DOHH2 (cell line): Measurements from ENCODE around the gene HIVEP1.

ENCODE experiments used
- H3F3A ChIP-seq: fragments of 200-600 bp; sonication (generic), shearing (Covaris generic); 2 replicates; pipeline ENCODE4 v1.6.0; 2016; ENCODE audit warnings: antibody characterized with exemption, mild to moderate bottlenecking; ENCODE audit not compliant: control insufficient read depth, insufficient read depth
- H3K27ac ChIP-seq: fragments of 200-600 bp; sonication (generic); 2 replicates; pipeline ENCODE4 v1.5.1; 2014; ENCODE audit warnings: low read depth, mild to moderate bottlenecking, low read length, moderate library complexity
- H3K27me3 ChIP-seq: fragments of 200-600 bp; sonication (generic); 2 replicates; pipeline ENCODE4 v1.6.1; 2014; ENCODE audit warnings: mild to moderate bottlenecking, low read length, mixed read lengths; ENCODE audit not compliant: control insufficient read depth
- H3K36me3 ChIP-seq: fragments of 200-600 bp; sonication (generic); 2 replicates; pipeline ENCODE4 v1.6.1; 2014; ENCODE audit warnings: mild to moderate bottlenecking, low read length, moderate library complexity, mixed read lengths; ENCODE audit not compliant: control insufficient read depth
- H3K4me1 ChIP-seq: fragments of 200-600 bp; sonication (generic); 2 replicates; pipeline ENCODE4 v1.6.1; 2014; ENCODE audit warnings: mild to moderate bottlenecking, low read length, mixed read lengths; ENCODE audit not compliant: control insufficient read depth
- H3K4me2 ChIP-seq: fragments of 200-600 bp; sonication (generic); 2 replicates; pipeline ENCODE4 v1.6.0; 2014; ENCODE audit warnings: mild to moderate bottlenecking, low read length, moderate library complexity
- H3K4me3 ChIP-seq: fragments of 200-600 bp; sonication (generic); 2 replicates; pipeline ENCODE4 v1.5.1; 2014; ENCODE audit warnings: mild to moderate bottlenecking, low read length, mixed read lengths
- H3K79me2 ChIP-seq: fragments of 200-600 bp; sonication (generic); 2 replicates; pipeline ENCODE4 v1.6.1; 2014; ENCODE audit warnings: mild to moderate bottlenecking, low read length, mixed read lengths; ENCODE audit not compliant: control insufficient read depth
- H3K9me2 ChIP-seq: fragments of 200-600 bp; sonication (generic); replicated peaks from 2 replicates; pipeline ENCODE4 v1.6.1; 2014; ENCODE audit warnings: mild to moderate bottlenecking, low read length, mixed read lengths; ENCODE audit not compliant: control insufficient read depth
- H3K9me3 ChIP-seq: fragments of 200-600 bp; sonication (generic); 2 replicates; pipeline ENCODE4 v1.6.1; 2014; ENCODE audit warnings: antibody characterized with exemption, low read length, mixed read lengths; ENCODE audit not compliant: control insufficient read depth, insufficient read depth
- H4K20me1 ChIP-seq: fragments of 200-600 bp; sonication (generic); 2 replicates; pipeline ENCODE4 v1.6.0; 2014; ENCODE audit warnings: low read depth, mild to moderate bottlenecking, antibody characterized with exemption, low read length, moderate library complexity; ENCODE audit not compliant: control insufficient read depth, insufficient read depth
- EZH2phosphoT487 ChIP-seq: fragments of 200-600 bp; sonication (generic); IDR thresholded peaks from 2 replicates; pipeline ENCODE4 v1.6.1; 2017; ENCODE audit warnings: borderline replicate concordance, mild to moderate bottlenecking, antibody characterized with exemption, low read length, moderate library complexity, mixed read lengths
- TF ChIP-seq, protein P1 (sequence below): fragments of 200-600 bp; sonication (generic); IDR thresholded peaks from one replicate; pipeline ENCODE4 v1.5.1; 2014; ENCODE audit warnings: antibody characterized with exemption, mild to moderate bottlenecking, low read depth, low read length; ENCODE audit not compliant: poor library complexity, severe bottlenecking

Gene HIVEP1

DNA sequence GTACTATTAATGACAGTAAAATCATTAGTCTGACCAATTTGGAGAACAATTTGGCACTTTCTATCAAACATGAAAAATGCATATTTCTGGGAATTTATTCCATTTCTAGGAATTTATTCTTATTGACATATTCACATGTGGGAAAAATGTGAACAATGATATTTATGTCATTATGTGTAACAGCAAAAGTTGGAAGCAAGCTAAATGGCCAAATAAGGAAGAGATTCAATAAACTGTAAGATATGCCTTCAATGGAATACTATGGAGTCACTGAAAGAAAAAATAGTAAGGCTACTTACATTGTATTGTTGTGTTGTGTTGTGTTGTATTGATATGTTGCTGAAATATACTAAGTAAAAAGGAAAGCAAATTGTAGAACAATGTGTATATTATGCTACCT is 177.5 kb downstream of the HIVEP1 start:
- Histone ChIP-seq H3K4me2 (no peak overlapping the region), H3K4me1 (no peaks in the 10 kb centered on the region), H3K79me2 (no peaks in the 10 kb centered on the region), H4K20me1 (no peaks in the 10 kb centered on the region), H3K27ac (no peak overlapping the region), H3K9me3 (no peaks in the 10 kb centered on the region), H3K36me3 (no peaks in the 10 kb centered on the region), H3K9me2 (no peaks in the 10 kb centered on the region), H3K27me3 (no peaks in the 10 kb centered on the region), H3K4me3 (no peak overlapping the region), H3F3A (no peaks in the 10 kb centered on the region)
- TF ChIP-seq EZH2phosphoT487 = no peak
- TF ChIP-seq, protein P1, sequence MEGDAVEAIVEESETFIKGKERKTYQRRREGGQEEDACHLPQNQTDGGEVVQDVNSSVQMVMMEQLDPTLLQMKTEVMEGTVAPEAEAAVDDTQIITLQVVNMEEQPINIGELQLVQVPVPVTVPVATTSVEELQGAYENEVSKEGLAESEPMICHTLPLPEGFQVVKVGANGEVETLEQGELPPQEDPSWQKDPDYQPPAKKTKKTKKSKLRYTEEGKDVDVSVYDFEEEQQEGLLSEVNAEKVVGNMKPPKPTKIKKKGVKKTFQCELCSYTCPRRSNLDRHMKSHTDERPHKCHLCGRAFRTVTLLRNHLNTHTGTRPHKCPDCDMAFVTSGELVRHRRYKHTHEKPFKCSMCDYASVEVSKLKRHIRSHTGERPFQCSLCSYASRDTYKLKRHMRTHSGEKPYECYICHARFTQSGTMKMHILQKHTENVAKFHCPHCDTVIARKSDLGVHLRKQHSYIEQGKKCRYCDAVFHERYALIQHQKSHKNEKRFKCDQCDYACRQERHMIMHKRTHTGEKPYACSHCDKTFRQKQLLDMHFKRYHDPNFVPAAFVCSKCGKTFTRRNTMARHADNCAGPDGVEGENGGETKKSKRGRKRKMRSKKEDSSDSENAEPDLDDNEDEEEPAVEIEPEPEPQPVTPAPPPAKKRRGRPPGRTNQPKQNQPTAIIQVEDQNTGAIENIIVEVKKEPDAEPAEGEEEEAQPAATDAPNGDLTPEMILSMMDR = no peak

DNA sequence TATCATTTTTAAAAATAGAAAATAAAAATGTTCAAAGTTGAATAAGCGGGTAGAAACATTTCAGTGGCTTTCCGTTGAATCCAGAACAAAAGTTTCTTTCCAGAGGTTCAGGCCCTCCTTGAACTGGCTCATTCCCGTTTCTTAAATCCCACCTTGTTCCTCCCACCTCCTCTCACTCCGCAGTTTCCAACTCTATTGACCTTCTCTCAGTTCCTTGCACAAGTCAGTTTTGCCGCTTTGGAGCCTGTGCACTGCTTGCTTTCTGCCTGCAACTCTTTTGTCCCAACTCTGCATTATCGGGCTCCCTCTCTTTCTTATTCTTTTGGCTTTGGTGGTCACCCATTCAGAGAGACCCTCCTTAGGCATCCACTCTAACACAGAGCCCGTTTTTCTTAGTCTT is 178.1 kb downstream of the HIVEP1 start:
- no peaks in the 10 kb centered on the region for H3K36me3 ChIP-seq
- no peak for TF ChIP-seq EZH2phosphoT487
- TF ChIP-seq, protein P1 = no peak
- H3K27me3 ChIP-seq = no peaks in the 10 kb centered on the region
- H3F3A ChIP-seq = no peaks in the 10 kb centered on the region
- H4K20me1 ChIP-seq = no peaks in the 10 kb centered on the region
- no peak overlapping the region for H3K27ac ChIP-seq
- H3K4me2 ChIP-seq = no peak overlapping the region
- no peaks in the 10 kb centered on the region for H3K79me2 ChIP-seq
- no peaks in the 10 kb centered on the region for H3K9me2 ChIP-seq
- H3K4me1 ChIP-seq = no peaks in the 10 kb centered on the region
- no peaks in the 10 kb centered on the region for H3K9me3 ChIP-seq
- H3K4me3 ChIP-seq = no peak overlapping the region

DNA sequence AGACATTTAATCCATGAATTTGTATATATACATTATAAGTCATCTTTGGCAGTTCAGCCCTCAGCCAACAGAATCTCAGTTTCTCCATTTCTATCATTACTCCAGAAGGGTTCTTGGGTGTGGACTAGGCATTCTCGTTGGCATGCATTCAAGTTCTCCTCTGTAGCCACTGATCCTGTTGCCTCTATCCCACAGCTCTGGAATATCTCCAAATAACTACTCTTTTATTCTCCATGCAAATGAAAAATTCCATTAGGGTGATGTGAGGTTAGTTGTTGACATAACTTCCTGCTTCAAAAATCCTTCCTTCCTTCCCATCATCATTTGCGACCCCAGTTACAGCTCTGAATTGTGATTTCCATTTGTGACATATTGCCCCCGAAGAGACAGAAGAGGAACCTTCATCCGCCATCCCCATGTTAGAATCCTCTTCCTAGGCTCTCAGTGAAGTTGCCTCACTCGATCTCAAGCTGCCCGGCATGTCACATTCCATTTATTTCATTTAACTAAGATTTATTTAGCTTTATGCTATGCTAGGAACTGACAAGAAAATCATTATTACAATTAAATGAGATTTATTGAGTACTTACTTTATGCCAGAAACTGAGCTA is 184.3 kb downstream of the HIVEP1 start:
- no peaks in the 10 kb centered on the region for H3K36me3 ChIP-seq
- no peak overlapping the region for H3K27ac ChIP-seq
- H3K27me3 ChIP-seq = no peaks in the 10 kb centered on the region
- no peaks in the 10 kb centered on the region for H3K9me2 ChIP-seq
- no peak for TF ChIP-seq EZH2phosphoT487
- TF ChIP-seq, protein P1 = no peak
- H3K9me3 ChIP-seq = no peaks in the 10 kb centered on the region
- no peaks in the 10 kb centered on the region for H3K4me1 ChIP-seq
- H3K4me3 ChIP-seq = no peak overlapping the region
- no peak overlapping the region for H3K4me2 ChIP-seq
- no peaks in the 10 kb centered on the region for H3F3A ChIP-seq
- no peaks in the 10 kb centered on the region for H3K79me2 ChIP-seq
- no peaks in the 10 kb centered on the region for H4K20me1 ChIP-seq

DNA sequence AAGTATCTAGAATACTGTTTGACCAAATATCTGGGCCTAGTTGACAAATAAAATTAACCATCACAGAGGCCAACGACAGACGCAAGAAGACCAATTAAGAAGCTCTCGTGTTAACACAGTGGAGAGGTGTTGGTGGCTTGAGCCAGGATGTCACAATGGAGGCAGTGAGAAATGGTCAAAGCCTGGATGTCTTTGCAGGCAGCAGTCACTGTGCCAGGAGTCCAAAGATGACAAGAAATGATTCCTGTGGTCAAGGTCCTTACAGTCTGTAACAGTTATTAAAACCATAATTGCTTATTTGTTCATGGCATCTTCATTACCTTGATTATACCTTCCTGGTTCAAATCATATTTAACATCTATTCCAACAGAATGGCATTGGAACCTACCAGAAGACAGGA is 186.7 kb downstream of the HIVEP1 start:
- Histone ChIP-seq H3K4me3 (no peak overlapping the region), H3K9me3 (no peaks in the 10 kb centered on the region), H3K36me3 (no peaks in the 10 kb centered on the region), H3K4me2 (no peak overlapping the region), H3K9me2 (no peaks in the 10 kb centered on the region), H3F3A (no peaks in the 10 kb centered on the region), H4K20me1 (no peaks in the 10 kb centered on the region), H3K4me1 (no peaks in the 10 kb centered on the region), H3K27me3 (no peaks in the 10 kb centered on the region), H3K27ac (no peak overlapping the region), H3K79me2 (no peaks in the 10 kb centered on the region)
- TF ChIP-seq, protein P1 = no peak
- TF ChIP-seq EZH2phosphoT487 = no peak
